ENCODE results near the gene TOMM5. TPM values are rescaled to one million over a fixed set of nuclear protein-coding genes. Genes with fewer than 3 reads are reported as not detected.

Gene TOMM5
- total RNA-seq, 1 experiment from 2014 or later, result 252 TPM

GRCh38 chr9:37626708-37627292 lies 34.4 kb upstream of the TOMM5 start:
- POLR2A ChIA-PET (ENCODE audit: unreplicated experiment), result interaction anchor here (0.6 kb wide), 1 partner anchor 84 kb away, joined by 22 read pairs; no protein-coding TSS in a partner anchor
- H3K27me3 ChIP-seq (ENCODE audit: low read length), result no peaks in the 10 kb centered on the region
- CTCF ChIA-PET, result no interaction called here
- no peak overlapping the region for H3K4me3 ChIP-seq (ENCODE audit: low read length)
- no peaks in the 10 kb centered on the region for H3K36me3 ChIP-seq (ENCODE audit: low read depth, low read length)
- no peak overlapping the region for H3K4me2 ChIP-seq (ENCODE audit: low read length)
- no peak overlapping the region for H2AFZ ChIP-seq (ENCODE audit: low read length)
- no peaks in the 10 kb centered on the region for H3K79me2 ChIP-seq (ENCODE audit: low read length)
- no peaks in the 10 kb centered on the region for H3K9me3 ChIP-seq (ENCODE audit: low read length)
- no peak for TF ChIP-seq CTCF (conservative IDR thresholded peaks at IDR 0.05; ENCODE audit: low read depth, low read length)
- TF ChIP-seq EZH2phosphoT487 (IDR thresholded peaks at IDR 0.05; ENCODE audit: borderline replicate concordance, low read length), result no peak
- no peak for TF ChIP-seq EZH2 (IDR thresholded peaks at IDR 0.05; ENCODE audit: low read length, unreplicated experiment)
- ATAC-seq (no peak), DNase-seq (no peak)
- H4K20me1 ChIP-seq (ENCODE audit: low read length), result no peaks in the 10 kb centered on the region
- no TSS peak for BruUV-seq (replicated peaks)
- intact Hi-C loops (cut with micrococcal nuclease), result no loop called here
- H3K27ac ChIP-seq (ENCODE audit: low read length), result no peak overlapping the region
- H3K9me2 ChIP-seq (replicated peaks; ENCODE audit: low read length), result no peaks in the 10 kb centered on the region
- no peaks in the 10 kb centered on the region for H3F3A ChIP-seq (ENCODE audit: low read length, unreplicated experiment)
- no peaks in the 10 kb centered on the region for H3K4me1 ChIP-seq (ENCODE audit: insufficient read depth, low read length)
- H3K9ac ChIP-seq (ENCODE audit: low read length), result no peak overlapping the region

GRCh38 chr9:37625758-37626147 lies 33.4 kb upstream of the TOMM5 start:
- CTCF ChIA-PET, result no interaction called here
- no peak for TF ChIP-seq EZH2 (IDR thresholded peaks at IDR 0.05; ENCODE audit: low read length, unreplicated experiment)
- TF ChIP-seq CTCF (conservative IDR thresholded peaks at IDR 0.05; ENCODE audit: low read depth, low read length), result no peak
- no peak for TF ChIP-seq EZH2phosphoT487 (IDR thresholded peaks at IDR 0.05; ENCODE audit: borderline replicate concordance, low read length)
- Histone ChIP-seq H3K9me2 (replicated peaks; ENCODE audit: low read length) (no peaks in the 10 kb centered on the region), H3K9ac (ENCODE audit: low read length) (no peak overlapping the region), H3K4me2 (ENCODE audit: low read length) (no peak overlapping the region), H3K27me3 (ENCODE audit: low read length) (no peaks in the 10 kb centered on the region), H4K20me1 (ENCODE audit: low read length) (no peaks in the 10 kb centered on the region), H2AFZ (ENCODE audit: low read length) (no peak overlapping the region), H3K9me3 (ENCODE audit: low read length) (no peaks in the 10 kb centered on the region), H3K79me2 (ENCODE audit: low read length) (no peaks in the 10 kb centered on the region), H3F3A (ENCODE audit: low read length, unreplicated experiment) (no peaks in the 10 kb centered on the region), H3K36me3 (ENCODE audit: low read depth, low read length) (no peaks in the 10 kb centered on the region), H3K4me1 (ENCODE audit: insufficient read depth, low read length) (no peaks in the 10 kb centered on the region), H3K27ac (ENCODE audit: low read length) (no peak overlapping the region), H3K4me3 (ENCODE audit: low read length) (no peak overlapping the region)
- DNase-seq, result no peak
- no TSS peak for BruUV-seq (replicated peaks)
- ATAC-seq, result no peak
- intact Hi-C loops (cut with micrococcal nuclease), result no loop called here
- POLR2A ChIA-PET (ENCODE audit: unreplicated experiment), result interaction anchor here (0.6 to 0.7 kb wide), 2 partner anchors 10 to 735 kb away, joined by 15 to 21 read pairs; no protein-coding TSS in a partner anchor

GRCh38 chr9:37625036-37625757 lies 32.8 kb upstream of the TOMM5 start:
- H3K9ac ChIP-seq (ENCODE audit: low read length), result no peak overlapping the region
- ATAC-seq (no peak), DNase-seq (no peak)
- no peak overlapping the region for H3K4me3 ChIP-seq (ENCODE audit: low read length)
- no peak for TF ChIP-seq CTCF (conservative IDR thresholded peaks at IDR 0.05; ENCODE audit: low read depth, low read length)
- no peak for TF ChIP-seq EZH2phosphoT487 (IDR thresholded peaks at IDR 0.05; ENCODE audit: borderline replicate concordance, low read length)
- TF ChIP-seq EZH2 (IDR thresholded peaks at IDR 0.05; ENCODE audit: low read length, unreplicated experiment), result no peak
- H2AFZ ChIP-seq (ENCODE audit: low read length), result no peak overlapping the region
- no peaks in the 10 kb centered on the region for H3K9me2 ChIP-seq (replicated peaks; ENCODE audit: low read length)
- no peaks in the 10 kb centered on the region for H3K9me3 ChIP-seq (ENCODE audit: low read length)
- no peak overlapping the region for H3K27ac ChIP-seq (ENCODE audit: low read length)
- H3K27me3 ChIP-seq (ENCODE audit: low read length), result no peaks in the 10 kb centered on the region
- H3K4me2 ChIP-seq (ENCODE audit: low read length), result no peak overlapping the region
- H3F3A ChIP-seq (ENCODE audit: low read length, unreplicated experiment), result no peaks in the 10 kb centered on the region
- intact Hi-C loops (cut with micrococcal nuclease), result no loop called here
- ChIA-PET CTCF (no interaction called here), POLR2A (ENCODE audit: unreplicated experiment) (no interaction called here)
- no TSS peak for BruUV-seq (replicated peaks)
- no peaks in the 10 kb centered on the region for H3K79me2 ChIP-seq (ENCODE audit: low read length)
- no peaks in the 10 kb centered on the region for H3K36me3 ChIP-seq (ENCODE audit: low read depth, low read length)
- H3K4me1 ChIP-seq (ENCODE audit: insufficient read depth, low read length), result no peaks in the 10 kb centered on the region
- no peaks in the 10 kb centered on the region for H4K20me1 ChIP-seq (ENCODE audit: low read length)

All from PC-3 (cell line).